H1 (cell line): ENCODE results near the gene WNK2. TPM values are rescaled to one million over a fixed set of nuclear protein-coding genes. Genes with fewer than 3 reads are reported as not detected.

ENCODE experiments used
- ASH2L ChIP-seq: fragments of 200-600, 300-600 bp; sonication (generic); IDR thresholded peaks from one replicate; pipeline ENCODE4 v1.7.1; 2017; ENCODE audit warnings: low read length
- BCL11A ChIP-seq, 2 experiments: IDR thresholded peaks; one replicate each; pipeline ENCODE4 v1.6.1; 2011; ENCODE audit warnings: low read depth in 2 of 2, low read length in 2 of 2, mild to moderate bottlenecking in 2 of 2
- CHD2 ChIP-seq: IDR thresholded peaks from 2 replicates; pipeline ENCODE4 v1.6.1; 2012; ENCODE audit warnings: low read length, improper control_type of control experiment
- CHD7 ChIP-seq: fragments of 300-600 bp; sonication (generic); IDR thresholded peaks from 2 replicates; pipeline ENCODE4 v1.7.1; 2012; ENCODE audit warnings: low read length, moderate library complexity, mild to moderate bottlenecking, inconsistent platforms; ENCODE audit not compliant: insufficient replicate concordance
- KDM1A ChIP-seq: fragments of 200-600, 300-600 bp; sonication (generic); IDR thresholded peaks from 2 replicates; pipeline ENCODE4 v1.7.1; 2016; ENCODE audit warnings: mild to moderate bottlenecking, low read length, borderline replicate concordance
- MAFK ChIP-seq: IDR thresholded peaks from 2 replicates; pipeline ENCODE4 v1.6.1; 2012; ENCODE audit warnings: low read depth, mild to moderate bottlenecking, improper control_type of control experiment, low read length
- POLR2AphosphoS5 ChIP-seq: IDR thresholded peaks from 2 replicates; pipeline ENCODE4 v1.6.1; 2011; ENCODE audit warnings: low read depth, low read length
- USF2 ChIP-seq: IDR thresholded peaks from 2 replicates; pipeline ENCODE4 v1.6.1; 2011; ENCODE audit warnings: low read length, improper control_type of control experiment
- polyA plus RNA-seq, 7 experiments: library from polyadenylated mRNA; depleted of rRNA in 3 of 7; stranded (reverse) in 5 of 7; unstranded in 2 of 7; fragments of >200 nt in 5 of 7; fragments of 200-250 nt in 2 of 7; gene quantifications; 1 replicate in 5 of 7; 2 replicates in 1 of 7; 4 replicates in 1 of 7; pipeline versions ENCODE4 v1.2.1 to v1.2.3, GENCODE V29; 2011 to 2013; ENCODE audit warnings: missing spikeins in 2 of 7, mixed read lengths in 2 of 7
- total RNA-seq: library from RNA; stranded (reverse); fragmentation: NEBNext Ultra II Directional; extraction: Animal tissue kit (Norgen Biotek cat#: 25700); gene quantifications from 2 replicates; pipeline ENCODE4 v1.2.1, GENCODE V29; 2021

WNK2 gene
- total and polyA plus RNA-seq, 2 of the 8 experiments (the other 6 are each of a cell fraction or from before 2014, with no cell fraction given) = 12.0 to 87.2 TPM

DNA sequence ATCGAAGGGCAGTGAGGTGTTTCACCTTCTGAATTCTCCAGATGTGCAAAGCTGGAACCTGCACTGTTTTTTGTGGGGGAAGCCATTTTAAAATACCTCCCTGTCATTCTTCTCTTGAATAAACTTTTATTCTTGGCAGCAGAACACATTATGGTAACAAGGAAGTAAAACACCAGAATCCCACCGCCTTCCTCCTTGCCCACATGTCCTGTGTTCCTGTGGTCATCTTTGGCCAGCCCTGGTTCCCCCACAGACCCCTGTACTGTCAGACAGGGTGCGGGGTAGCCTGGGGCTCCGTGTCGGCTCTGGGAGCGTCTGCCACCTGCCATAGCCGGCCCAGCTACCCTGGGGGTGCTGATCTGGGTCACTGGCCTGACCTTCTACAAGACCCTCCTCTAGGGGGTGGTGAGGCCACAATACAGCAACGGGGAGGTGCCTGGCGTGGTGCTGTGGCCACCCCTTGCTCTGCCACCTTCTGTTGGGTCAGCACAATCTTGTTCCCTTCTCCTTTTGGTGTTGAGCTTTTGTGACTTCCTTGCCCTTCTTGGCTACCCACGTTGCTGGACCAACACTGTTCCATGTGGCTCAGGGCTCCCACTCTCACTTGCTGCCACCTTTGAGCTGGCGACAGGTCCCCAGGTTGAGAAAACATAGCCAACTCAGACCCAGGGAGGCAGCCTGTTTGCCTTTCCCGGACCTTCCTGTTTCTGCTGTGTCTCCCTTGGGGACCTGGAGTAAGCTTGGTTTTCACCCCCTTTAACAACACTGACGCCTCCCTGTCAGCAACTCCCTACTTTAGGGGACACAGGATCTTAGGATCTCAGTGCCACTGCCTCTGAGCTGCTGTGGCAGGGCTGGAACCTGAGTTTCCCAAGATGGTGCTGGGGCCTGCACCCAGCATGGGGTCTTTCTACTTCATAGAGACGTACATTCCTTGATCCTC lies 4.8 kb downstream of the WNK2 start (continued):
- TF ChIP-seq CHD7 = no peak
- no peak for TF ChIP-seq ASH2L
- TF ChIP-seq KDM1A = no peak
- TF ChIP-seq CHD2 = no peak
- TF ChIP-seq MAFK = no peak
- TF ChIP-seq BCL11A (IDR thresholded peaks at IDR 0.05; ENCODE audit: low read depth in 2 of 2, low read length in 2 of 2) = no peak
- no peak for TF ChIP-seq USF2
- no peak for TF ChIP-seq POLR2AphosphoS5
